HG02623 (cell line): Measurements from ENCODE around the gene ZDHHC1.

ENCODE experiments used
- ATAC-seq: cut with Tn5 transposase; IDR thresholded peaks from one replicate; pipeline ENCODE4 v1.9.1; 2021; ENCODE audit warnings: moderate library complexity; ENCODE audit not compliant: unreplicated experiment

Gene ZDHHC1

GRCh38 chr16:67447508-67448076, 31.3 kb upstream of the ZDHHC1 start:
- no peak for ATAC-seq

- no peak for ATAC-seq
These were observed 30.8 kb upstream of the ZDHHC1 start for GRCh38 chr16:67446968-67447507.

GRCh38 chr16:67445913-67446907, 29.9 kb upstream of the ZDHHC1 start:
- no peak for ATAC-seq

GRCh38 chr16:67445441-67445912, 29.2 kb upstream of the ZDHHC1 start:
- no peak for ATAC-seq

- no peak for ATAC-seq
These were observed 28.8 kb upstream of the ZDHHC1 start for GRCh38 chr16:67445126-67445426.

GRCh38 chr16:67444259-67445125, 28.2 kb upstream of the ZDHHC1 start:
- ATAC-seq = no peak

GRCh38 chr16:67443265-67443664, 27.0 kb upstream of the ZDHHC1 start:
- no peak for ATAC-seq

- ATAC-seq = no peak
These were observed 26.4 kb upstream of the ZDHHC1 start for GRCh38 chr16:67442581-67443255.

- ATAC-seq = no peak
These were observed 25.6 kb upstream of the ZDHHC1 start for GRCh38 chr16:67441907-67442306.

GRCh38 chr16:67441271-67441753, 25.0 kb upstream of the ZDHHC1 start:
- ATAC-seq = no peak

- ATAC-seq = no peak
These were observed 22.6 kb upstream of the ZDHHC1 start for GRCh38 chr16:67438824-67439393.

- ATAC-seq = no peak
These were observed 22.0 kb upstream of the ZDHHC1 start for GRCh38 chr16:67438098-67438791.

- ATAC-seq = no peak
These were observed 21.2 kb upstream of the ZDHHC1 start for GRCh38 chr16:67437513-67437912.

- no peak for ATAC-seq
These were observed 20.4 kb upstream of the ZDHHC1 start for GRCh38 chr16:67436640-67437193.

GRCh38 chr16:67435758-67436164, 19.5 kb upstream of the ZDHHC1 start:
- ATAC-seq = no peak

GRCh38 chr16:67433131-67433719, 16.9 kb upstream of the ZDHHC1 start:
- no peak for ATAC-seq

- no peak for ATAC-seq
These were observed 16.2 kb upstream of the ZDHHC1 start for GRCh38 chr16:67432506-67432890.

GRCh38 chr16:67431775-67432505, 15.7 kb upstream of the ZDHHC1 start:
- ATAC-seq = no peak
